SK-N-SH (cell line): ENCODE data around the gene PRLR. TPM values are rescaled to one million over a fixed set of nuclear protein-coding genes. Genes with fewer than 3 reads are reported as not detected.
A peak's percentile ranks its signal among the peaks of the same experiment; 100 is the strongest.

Experiments
- CTCF ChIA-PET: fragments of 300-600, 350-600 bp; formaldehyde crosslinking; extraction: SDS; loops from one replicate; lab custom pipeline; 2021; lab: Yijun Ruan, JAX
- POLR2A ChIA-PET: fragments of 350-600 bp; sonication (Branson Sonifier 250); formaldehyde crosslinking; extraction: SDS; loops from one replicate; lab custom pipeline; 2020; ENCODE audit warnings: antibody characterized with exemption, inconsistent platforms; lab: Yijun Ruan, JAX
- DNase-seq: peaks from one replicate; pipeline ENCODE4 v3.0.0; 2012
- H2AFZ ChIP-seq: fragments of 200-600 bp; sonication (generic); 2 replicates; pipeline ENCODE4 v1.8.1; 2016; ENCODE audit warnings: antibody characterized with exemption, mild to moderate bottlenecking, low read depth
- H3F3A ChIP-seq: fragments of 200-600 bp; sonication (generic); replicated peaks from 2 replicates; pipeline ENCODE3; 2016; ENCODE audit warnings: antibody characterized with exemption, mild to moderate bottlenecking; ENCODE audit not compliant: insufficient read depth
- H3K27ac ChIP-seq, 2 experiments: fragments of 200-500 bp in 1 of 2; fragments of 200-600 bp in 1 of 2; sonication (Bioruptor generic) in 1 of 2; sonication (generic), shearing (Covaris generic) in 1 of 2; 2 replicates each; pipeline versions ENCODE4 v1.5.1 to v1.6.1; 2014 to 2016; ENCODE audit warnings: low read depth in 2 of 2, inconsistent platforms in 1 of 2, low read length in 1 of 2, mild to moderate bottlenecking in 1 of 2, mixed read lengths in 1 of 2
- H3K27me3 ChIP-seq: fragments of 200-600 bp; sonication (generic), shearing (Covaris generic); 2 replicates; pipeline ENCODE4 v1.6.1; 2016; ENCODE audit warnings: mixed run types; ENCODE audit not compliant: insufficient read depth
- H3K36me3 ChIP-seq, 2 experiments: fragments of 200-500 bp in 1 of 2; fragments of 200-600 bp in 1 of 2; sonication (Bioruptor generic) in 1 of 2; sonication (generic) in 1 of 2; replicated peaks in 1 of 2; 2 replicates each; pipeline versions ENCODE3 to v1.5.1; 2014 to 2016; ENCODE audit warnings: low read length in 1 of 2, mild to moderate bottlenecking in 1 of 2; ENCODE audit not compliant: insufficient read depth in 2 of 2, control insufficient read depth in 1 of 2
- H3K4me1 ChIP-seq, 2 experiments: fragments of 200-500 bp in 1 of 2; fragments of 200-600 bp in 1 of 2; sonication (Bioruptor generic) in 1 of 2; sonication (generic), shearing (Covaris generic) in 1 of 2; 2 replicates each; pipeline versions ENCODE4 v1.5.1 to v1.6.1; 2014 to 2016; ENCODE audit warnings: low read depth in 1 of 2, low read length in 1 of 2, mixed run types in 1 of 2; ENCODE audit not compliant: insufficient read depth in 2 of 2, control insufficient read depth in 1 of 2
- H3K4me2 ChIP-seq: fragments of 200-600 bp; sonication (generic), shearing (Covaris generic); 2 replicates; pipeline ENCODE4 v1.6.1; 2017; ENCODE audit warnings: mixed run types
- H3K4me3 ChIP-seq, 2 experiments: fragments of 200-500 bp in 1 of 2; fragments of 200-600 bp in 1 of 2; sonication (Bioruptor generic) in 1 of 2; sonication (generic), shearing (Covaris generic) in 1 of 2; 2 replicates each; pipeline versions ENCODE4 v1.5.1 to v1.8.1; 2014 to 2016; ENCODE audit warnings: low read depth in 2 of 2, inconsistent platforms in 1 of 2, low read length in 1 of 2, mild to moderate bottlenecking in 1 of 2, mixed read lengths in 1 of 2, moderate library complexity in 1 of 2
- H3K79me2 ChIP-seq: fragments of 200-600 bp; sonication (generic); 2 replicates; pipeline ENCODE4 v1.8.1; 2017; ENCODE audit warnings: mild to moderate bottlenecking; ENCODE audit not compliant: insufficient read depth
- H3K9ac ChIP-seq: fragments of 200-600 bp; sonication (generic); 2 replicates; pipeline ENCODE4 v1.6.1; 2017; ENCODE audit warnings: mixed run types
- H3K9me2 ChIP-seq: fragments of 200-600 bp; sonication (generic); 2 replicates; pipeline ENCODE4 v1.6.1; 2017; ENCODE audit warnings: mixed run types
- H3K9me3 ChIP-seq: fragments of 200-600 bp; sonication (generic); 2 replicates; pipeline ENCODE4 v1.6.1; 2017; ENCODE audit warnings: mixed run types, mild to moderate bottlenecking, moderate library complexity
- H4K20me1 ChIP-seq: fragments of 200-600 bp; sonication (generic); 2 replicates; pipeline ENCODE4 v1.6.1; 2017; ENCODE audit warnings: mild to moderate bottlenecking, mixed run types; ENCODE audit not compliant: insufficient read depth
- CHD2 ChIP-seq: fragments of 150-350 bp; IDR thresholded peaks from 2 replicates; pipeline ENCODE4 v1.6.1; 2018; ENCODE audit warnings: low read length; ENCODE audit not compliant: partially characterized antibody
- ELF1 ChIP-seq: IDR thresholded peaks from 2 replicates; pipeline ENCODE4 v1.4.0; 2012
- EZH2phosphoT487 ChIP-seq: fragments of 200-600 bp; sonication (generic); IDR thresholded peaks from 2 replicates; pipeline ENCODE4 v1.6.1; 2017; ENCODE audit warnings: low read depth, mixed run types, mild to moderate bottlenecking, antibody characterized with exemption, moderate library complexity, borderline replicate concordance
- GATA2 ChIP-seq: sonication (generic); formaldehyde crosslinking; IDR thresholded peaks from 2 replicates; pipeline ENCODE4 v1.5.0; 2020; ENCODE audit warnings: mild to moderate bottlenecking, missing genetic modification reagents
- JUND ChIP-seq: IDR thresholded peaks from 2 replicates; pipeline ENCODE4 v1.4.0; 2012
- MXI1 ChIP-seq: IDR thresholded peaks from 2 replicates; pipeline ENCODE4 v1.6.1; 2012; ENCODE audit warnings: mild to moderate bottlenecking, low read depth, low read length, improper control_type of control experiment
- NRF1 ChIP-seq: IDR thresholded peaks from 2 replicates; pipeline ENCODE4 v1.6.1; 2012; ENCODE audit warnings: low read depth, mild to moderate bottlenecking, low read length
- PBX3 ChIP-seq: IDR thresholded peaks from 2 replicates; pipeline ENCODE4; 2012
- RAD21 ChIP-seq: IDR thresholded peaks from 2 replicates; pipeline ENCODE4 v1.6.1; 2012; ENCODE audit warnings: mild to moderate bottlenecking, low read length
- SMC3 ChIP-seq: IDR thresholded peaks from 2 replicates; pipeline ENCODE4 v1.6.1; 2012; ENCODE audit warnings: low read depth, low read length, improper control_type of control experiment
- TEAD4 ChIP-seq: IDR thresholded peaks from 2 replicates; pipeline ENCODE4 v1.4.0; 2012; ENCODE audit warnings: mild to moderate bottlenecking, borderline replicate concordance; ENCODE audit not compliant: insufficient read depth
- USF1 ChIP-seq: IDR thresholded peaks from 2 replicates; pipeline ENCODE4 v1.4.0; 2012; ENCODE audit warnings: low read depth, borderline replicate concordance
- WGBS: methylation state at CpG from one replicate; pipeline ENCODE4 v1.1.6; 2017; ENCODE audit warnings: low lambda C conversion rate; 5-methylcytosine and 5-hydroxymethylcytosine counted together
- polyA plus RNA-seq, 3 experiments: library from polyadenylated mRNA; depleted of rRNA; stranded (reverse); fragments of >200 nt; gene quantifications; 2 replicates each; pipeline ENCODE4 v1.2.3, GENCODE V29; 2012
- TF ChIP-seq, protein P1 (sequence below): fragments of 150-350 bp; IDR thresholded peaks from 2 replicates; pipeline ENCODE4 v1.6.1; 2017; ENCODE audit warnings: antibody characterized with exemption, low read length, low read depth, borderline replicate concordance

PRLR gene
- polyA plus RNA-seq, 1 of the 3 experiments (the other 2 are of a cell fraction): 0.13 TPM

DNA sequence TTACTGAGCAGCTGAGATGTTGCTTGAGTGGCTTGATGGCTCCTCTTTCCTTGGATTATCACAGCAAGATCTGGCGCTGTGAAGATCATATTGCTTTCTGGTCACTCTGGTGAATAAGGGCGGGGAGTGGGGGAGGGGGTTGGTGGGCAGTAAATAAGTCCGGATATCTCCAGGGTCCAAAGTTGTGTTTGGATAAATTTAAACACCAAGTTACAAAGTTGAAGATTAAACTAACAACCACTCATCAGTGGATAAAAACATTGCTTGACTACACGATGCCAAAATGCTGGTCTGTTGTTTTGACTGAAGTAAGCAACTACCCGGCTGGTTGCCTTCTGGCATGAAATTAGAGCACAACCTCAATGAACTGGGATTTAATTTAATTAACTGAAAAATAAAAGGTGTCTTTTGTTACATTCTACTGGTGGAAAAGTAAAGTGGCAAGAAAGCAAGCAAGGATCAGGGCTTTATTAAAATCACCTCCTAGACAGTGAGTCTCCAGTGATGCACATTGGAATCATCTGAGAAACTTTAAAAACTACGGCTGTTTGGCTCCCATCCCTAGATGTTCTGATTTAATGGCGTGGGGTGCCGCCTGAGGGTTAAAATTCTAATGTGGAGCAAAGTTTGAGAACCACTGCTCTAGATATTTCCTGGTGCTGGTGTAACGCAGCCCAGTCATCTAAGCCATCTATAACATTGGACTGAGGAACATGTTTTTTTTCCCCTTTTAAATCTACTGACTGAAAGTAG is 95.8 kb downstream of the PRLR start:
- Histone ChIP-seq H3K79me2 (no peaks in the 10 kb centered on the region), H3K4me2 (no peak overlapping the region), H3K9me2 (no peaks in the 10 kb centered on the region), H3K27ac (no peak overlapping the region), H3K4me3 (no peak overlapping the region), H3F3A (peaks cover 4% of the 10 kb centered on the region), H4K20me1 (no peaks in the 10 kb centered on the region), H2AFZ (no peak overlapping the region), H3K27me3 (no peaks in the 10 kb centered on the region), H3K9ac (no peak overlapping the region), H3K9me3 (no peaks in the 10 kb centered on the region), H3K4me1 (peaks cover 0 to 10% of the 10 kb centered on the region in 2 experiments; a peak in 1 of 4 replicates), H3K36me3 (no peaks in the 10 kb centered on the region)
- no peak for DNase-seq
- WGBS: 50% methylated on average over 9 of the region's 9 CpGs
- TF ChIP-seq CHD2 (no peak), GATA2 (CRISPR knock-in tag) (no peak)
- POLR2A ChIA-PET: no interaction called here
- CTCF ChIA-PET: no interaction called here

DNA sequence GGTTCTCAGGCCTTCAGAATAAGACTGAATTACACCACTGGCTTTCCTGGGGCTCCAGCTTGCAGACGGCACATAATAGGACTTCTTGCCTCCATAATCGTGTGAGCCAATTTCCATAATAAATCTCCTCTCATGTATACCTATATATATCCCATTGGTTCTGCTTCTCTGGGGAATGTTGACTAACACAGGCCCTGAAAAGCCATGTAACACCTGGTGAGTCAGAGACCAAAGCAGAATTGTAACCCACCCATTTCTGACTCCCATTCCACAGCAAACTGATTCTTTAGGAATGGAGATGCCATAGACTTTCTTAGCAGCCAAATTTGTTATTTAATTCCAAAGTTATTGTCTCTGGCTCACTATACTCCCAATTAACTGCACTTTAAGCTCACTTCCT is 97.1 kb downstream of the PRLR start:
- 28% methylated on average over 2 of the region's 2 CpGs for WGBS

DNA sequence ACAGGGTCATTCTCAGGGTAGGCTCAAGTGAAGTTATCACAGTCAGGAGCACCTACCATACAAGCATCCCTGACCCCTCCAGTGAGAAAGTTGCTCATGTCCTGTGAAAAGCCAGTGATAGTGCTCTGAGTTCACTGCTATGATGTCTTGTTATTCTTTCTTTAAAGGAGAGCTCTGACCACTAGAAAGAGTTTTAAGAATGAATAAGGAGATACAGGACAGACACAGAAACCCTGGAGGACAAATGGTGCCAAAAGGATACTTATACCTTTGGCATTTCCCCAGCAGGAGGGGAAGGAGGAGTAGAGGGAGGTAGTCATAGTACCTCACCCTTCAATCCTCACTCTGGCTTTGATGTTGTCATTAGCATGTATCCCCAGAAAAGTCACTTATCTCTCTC is 98.6 kb downstream of the PRLR start:
- H3K4me1 ChIP-seq: peaks cover 0 to 10% of the 10 kb centered on the region in 2 experiments; a peak in 1 of 4 replicates
- TF ChIP-seq USF1 (no peak), MXI1 (no peak), TEAD4 (no peak), PBX3 (no peak), EZH2phosphoT487 (no peak), ELF1 (no peak), RAD21 (no peak)
- ChIA-PET POLR2A (no interaction called here), CTCF (interaction anchor here (1.1 kb wide), 1 partner anchor 11 kb away, joined by 3 read pairs; no protein-coding TSS in a partner anchor)
- peaks cover 4% of the 10 kb centered on the region for H3F3A ChIP-seq
- no peak overlapping the region for H3K9ac ChIP-seq
- no peak overlapping the region for H3K4me3 ChIP-seq
- no peaks in the 10 kb centered on the region for H3K27me3 ChIP-seq
- no peak overlapping the region for H2AFZ ChIP-seq
- H3K79me2 ChIP-seq: no peaks in the 10 kb centered on the region
- DNase-seq: no peak
- H4K20me1 ChIP-seq: no peaks in the 10 kb centered on the region
- 0 out of 4 replicates have a peak overlapping the region, but pooled peaks of 1 of the 2 experiments have one; percentile 5 for H3K27ac ChIP-seq
- H3K4me2 ChIP-seq: no peak overlapping the region
- H3K36me3 ChIP-seq: no peaks in the 10 kb centered on the region
- no peaks in the 10 kb centered on the region for H3K9me2 ChIP-seq
- no peaks in the 10 kb centered on the region for H3K9me3 ChIP-seq

More for the DNA sequence above, 97.1 kb downstream of the PRLR start:
- Histone ChIP-seq H4K20me1 (no peaks in the 10 kb centered on the region), H3K36me3 (no peaks in the 10 kb centered on the region), H3K27me3 (no peaks in the 10 kb centered on the region), H3K9me3 (no peaks in the 10 kb centered on the region), H2AFZ (no peak overlapping the region), H3K79me2 (no peaks in the 10 kb centered on the region), H3K4me1 (peaks cover 0 to 10% of the 10 kb centered on the region in 2 experiments; a peak in 1 of 4 replicates), H3K4me2 (no peak overlapping the region), H3K27ac (no peak overlapping the region), H3K4me3 (no peak overlapping the region), H3K9me2 (no peaks in the 10 kb centered on the region), H3K9ac (no peak overlapping the region), H3F3A (peaks cover 8% of the 10 kb centered on the region)
- CTCF ChIA-PET: no interaction called here
- DNase-seq: no peak
- no peak for TF ChIP-seq JUND
- TF ChIP-seq SMC3: no peak
- TF ChIP-seq USF1: no peak
- TF ChIP-seq, protein P1, sequence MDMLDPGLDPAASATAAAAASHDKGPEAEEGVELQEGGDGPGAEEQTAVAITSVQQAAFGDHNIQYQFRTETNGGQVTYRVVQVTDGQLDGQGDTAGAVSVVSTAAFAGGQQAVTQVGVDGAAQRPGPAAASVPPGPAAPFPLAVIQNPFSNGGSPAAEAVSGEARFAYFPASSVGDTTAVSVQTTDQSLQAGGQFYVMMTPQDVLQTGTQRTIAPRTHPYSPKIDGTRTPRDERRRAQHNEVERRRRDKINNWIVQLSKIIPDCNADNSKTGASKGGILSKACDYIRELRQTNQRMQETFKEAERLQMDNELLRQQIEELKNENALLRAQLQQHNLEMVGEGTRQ: no peak
- TF ChIP-seq NRF1: no peak
- POLR2A ChIA-PET: no interaction called here
